ENCODE measurements around the gene DMXL2. TPM values are rescaled to one million over a fixed set of nuclear protein-coding genes. Genes with fewer than 3 reads are reported as not detected.

DMXL2 gene
- total and polyA plus RNA-seq, 9 of the 15 experiments (the other 6 are each of a cell fraction or from before 2014, with no cell fraction given): 9.3 to 57.7 (median 30.7) TPM

- peak in 1 of 2 experiments; percentile 55; a peak in 1 of 4 replicates for TF ChIP-seq ZNF318 (IDR thresholded peaks at IDR 0.05; ENCODE audit: borderline replicate concordance in 1 of 2, low read depth in 1 of 2)
- peak; percentile 26; the same call in 1 of the 2 replicates for TF ChIP-seq SMAD4 (CRISPR knock-in tag; conservative IDR thresholded peaks at IDR 0.05)
- TF ChIP-seq HMBOX1 (IDR thresholded peaks at IDR 0.05): peak; percentile 83
- TF ChIP-seq CREB3L1 (IDR thresholded peaks at IDR 0.05; ENCODE audit: borderline replicate concordance, low read depth): peak; percentile 48; the same call in 1 of the 2 replicates
- TF ChIP-seq ZNF175 (CRISPR knock-in tag; IDR thresholded peaks at IDR 0.05; ENCODE audit: low read depth): peak; percentile 52; the same call in 1 of the 2 replicates
- TF ChIP-seq CC2D1A (IDR thresholded peaks at IDR 0.05): peak; percentile 82
- 0 out of 2 replicates have a peak, but pooled peaks have one; percentile 73 for TF ChIP-seq SMARCC2 (IDR thresholded peaks at IDR 0.05; ENCODE audit: low read depth)
- peak; percentile 60 for TF ChIP-seq ZNF589 (CRISPR knock-in tag; IDR thresholded peaks at IDR 0.05; ENCODE audit: low read depth)
- peak; percentile 50; the same call in 1 of the 2 replicates for TF ChIP-seq ADNP (tag; IDR thresholded peaks at IDR 0.05)
- TF ChIP-seq RBFOX2 (IDR thresholded peaks at IDR 0.05; ENCODE audit: low read depth, low read length): peak; percentile 43; the same call in 1 of the 2 replicates
- peak; percentile 94 for TF ChIP-seq L3MBTL2 (IDR thresholded peaks at IDR 0.05)
- peak; percentile 43; the same call in 1 of the 2 replicates for TF ChIP-seq MTA3 (IDR thresholded peaks at IDR 0.05; ENCODE audit: borderline replicate concordance)
- peak; percentile 56; the same call in 1 of the 2 replicates for TF ChIP-seq HDGF (IDR thresholded peaks at IDR 0.05)
- TF ChIP-seq E2F8 (IDR thresholded peaks at IDR 0.05; ENCODE audit: low read depth, partially characterized antibody): peak; percentile 64
Measured at GRCh38 chr15:51603462-51603948, 19.1 kb downstream of the DMXL2 start (continued).
